GM18861 (cell line): ENCODE results near the gene ADGRB3.

Experiments used
- ATAC-seq: cut with Tn5 transposase; IDR thresholded peaks from one replicate; pipeline ENCODE4 v1.9.1; 2021; ENCODE audit not compliant: unreplicated experiment

The ADGRB3 gene

DNA sequence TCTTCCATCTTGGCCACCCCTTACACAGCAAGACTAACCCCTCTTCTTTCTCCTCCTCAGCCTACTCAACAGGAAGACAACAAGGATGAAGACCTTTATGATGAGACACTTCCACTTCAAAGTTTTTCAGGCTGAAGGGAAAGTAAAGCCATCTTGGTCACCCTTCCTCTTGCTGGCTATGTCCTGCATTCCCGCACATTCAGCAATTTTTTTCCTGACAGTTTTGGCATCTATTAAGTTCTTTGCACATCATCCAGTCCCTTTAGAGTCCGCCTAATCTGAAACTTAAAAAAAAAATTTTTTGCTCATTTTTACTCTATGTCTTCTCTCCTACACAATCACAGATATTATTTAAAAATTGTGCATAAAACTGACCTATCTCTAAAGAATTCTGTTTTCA is 668.3 kb downstream of the ADGRB3 start:
- ATAC-seq, result no peak

DNA sequence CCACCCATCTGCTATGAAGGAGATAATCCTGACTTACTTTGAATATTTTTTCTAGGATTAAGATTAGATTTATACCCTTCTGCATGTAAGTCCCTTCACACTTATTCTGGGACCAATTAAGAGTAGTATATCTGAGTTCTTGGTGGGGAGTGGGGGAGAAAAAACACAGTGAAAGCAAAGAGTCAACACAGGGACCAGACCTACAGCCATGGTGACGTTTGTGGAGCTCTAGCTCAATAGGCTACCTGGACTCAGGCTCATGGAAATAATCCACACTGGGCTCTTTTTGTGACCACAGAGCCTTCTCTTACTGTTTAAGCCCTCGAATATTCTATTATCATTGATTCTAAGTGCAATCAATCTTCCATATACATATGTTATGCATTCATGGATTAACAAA is 670.4 kb downstream of the ADGRB3 start:
- ATAC-seq, result no peak

DNA sequence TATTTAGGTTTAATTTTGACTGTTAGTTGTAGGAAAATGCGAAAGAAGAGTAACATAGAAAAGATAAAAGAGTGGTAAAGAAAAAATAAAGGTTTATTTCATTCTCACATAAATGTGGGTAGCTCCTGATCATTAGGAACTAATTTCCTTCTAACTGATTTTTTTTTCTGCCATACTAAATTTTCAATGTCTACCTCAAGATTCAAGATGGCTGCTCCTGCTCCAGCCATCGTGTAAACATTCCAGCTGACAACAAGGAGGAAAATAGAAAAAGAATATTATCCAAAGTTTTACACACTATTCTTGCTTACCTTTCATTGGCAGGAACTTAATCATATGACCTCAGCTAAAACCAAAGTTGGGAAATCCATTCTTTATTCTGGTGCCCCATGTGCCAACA is 673.5 kb downstream of the ADGRB3 start:
- no peak for ATAC-seq

DNA sequence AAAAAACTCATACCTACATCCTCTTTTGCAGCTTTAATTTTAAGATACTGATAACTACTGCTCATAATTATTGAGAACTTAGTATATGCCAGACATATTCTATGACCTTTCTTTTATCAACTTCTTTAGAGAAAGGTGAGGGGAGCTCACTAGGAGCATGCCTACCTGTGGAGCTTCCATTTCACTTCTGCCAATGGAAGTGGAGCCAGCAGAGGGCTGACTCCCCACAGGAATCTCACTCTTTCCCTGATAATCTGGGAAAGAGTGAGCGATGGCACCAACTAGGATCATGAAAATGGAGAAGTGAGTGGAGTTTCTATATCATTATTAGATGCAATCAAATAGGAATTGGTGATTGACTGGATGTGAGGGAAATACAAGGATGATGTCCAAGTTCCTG is 676.8 kb downstream of the ADGRB3 start:
- ATAC-seq, result no peak

DNA sequence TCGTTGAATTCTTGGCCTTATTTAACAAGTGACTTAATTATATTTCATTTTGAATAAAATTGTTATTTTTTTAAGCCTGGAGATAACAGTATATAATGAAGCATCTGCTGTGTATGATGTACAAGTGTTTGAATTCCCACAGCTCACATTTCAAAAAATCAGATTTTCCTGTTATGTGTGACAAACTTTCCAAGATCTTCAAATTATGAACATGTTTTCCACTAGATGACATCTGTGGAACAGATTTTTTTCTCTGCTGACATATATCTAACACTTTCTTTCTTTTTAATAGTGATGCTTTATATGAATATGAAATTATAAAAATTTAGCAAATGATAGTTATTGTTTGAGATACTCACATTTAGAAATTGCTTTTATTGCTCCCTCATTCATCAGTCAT is 678.9 kb downstream of the ADGRB3 start:
- no peak for ATAC-seq

DNA sequence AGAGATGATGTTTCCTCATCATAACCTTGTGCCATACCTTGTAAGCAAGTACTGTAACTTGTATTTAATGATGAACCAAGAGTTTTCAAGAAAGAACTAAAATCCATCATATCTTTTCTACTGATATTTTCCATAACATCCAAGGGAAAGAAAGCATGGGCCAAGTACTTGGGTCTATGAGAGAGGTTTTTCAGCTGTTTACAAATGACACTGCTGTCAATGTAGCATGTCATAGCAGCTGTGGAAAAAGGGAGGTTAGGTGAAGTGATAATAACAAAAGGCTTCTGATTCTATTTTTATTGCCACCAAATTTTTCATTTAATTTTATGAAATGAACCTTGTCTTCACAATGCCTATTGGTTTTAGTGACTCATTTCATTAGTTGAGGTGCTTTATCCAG is 679.4 kb downstream of the ADGRB3 start:
- ATAC-seq, result no peak

DNA sequence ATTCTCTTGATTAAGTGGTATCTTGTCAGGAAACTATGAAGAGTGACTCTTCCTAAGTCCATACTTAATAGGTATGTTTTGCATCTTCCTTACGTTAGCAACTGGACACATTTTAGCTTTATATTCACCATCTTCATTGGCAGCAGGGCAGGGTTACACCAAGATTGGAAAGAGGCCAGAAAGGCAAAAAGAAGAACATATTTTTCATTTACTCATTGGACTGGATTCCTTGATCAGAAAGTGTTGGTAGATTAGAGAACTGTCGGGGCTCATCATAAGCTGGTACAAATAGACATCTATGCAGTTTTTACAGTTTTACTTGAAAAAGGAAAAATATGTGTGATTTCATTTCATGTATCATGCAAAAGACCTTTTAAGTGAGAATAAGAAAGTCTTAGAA is 696.8 kb downstream of the ADGRB3 start:
- no peak for ATAC-seq

DNA sequence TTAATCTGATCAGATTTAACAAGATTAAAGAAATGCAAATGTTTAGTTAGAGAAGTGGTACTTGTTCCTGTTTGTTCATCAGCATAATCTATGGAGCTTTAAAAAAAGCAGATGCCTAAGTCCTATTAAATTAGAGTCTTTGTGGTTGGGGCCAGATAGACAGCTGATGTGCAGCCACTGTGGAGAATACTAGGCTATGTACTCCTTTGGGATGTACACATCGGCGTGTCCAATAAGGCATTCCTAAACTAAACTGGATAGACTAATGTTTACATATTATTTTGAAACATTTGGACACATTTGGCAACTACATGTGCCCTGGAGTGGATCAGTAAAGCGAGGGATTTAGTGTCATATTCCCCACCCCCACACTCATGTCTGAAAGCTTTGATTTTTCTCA is 702.2 kb downstream of the ADGRB3 start:
- no peak for ATAC-seq

DNA sequence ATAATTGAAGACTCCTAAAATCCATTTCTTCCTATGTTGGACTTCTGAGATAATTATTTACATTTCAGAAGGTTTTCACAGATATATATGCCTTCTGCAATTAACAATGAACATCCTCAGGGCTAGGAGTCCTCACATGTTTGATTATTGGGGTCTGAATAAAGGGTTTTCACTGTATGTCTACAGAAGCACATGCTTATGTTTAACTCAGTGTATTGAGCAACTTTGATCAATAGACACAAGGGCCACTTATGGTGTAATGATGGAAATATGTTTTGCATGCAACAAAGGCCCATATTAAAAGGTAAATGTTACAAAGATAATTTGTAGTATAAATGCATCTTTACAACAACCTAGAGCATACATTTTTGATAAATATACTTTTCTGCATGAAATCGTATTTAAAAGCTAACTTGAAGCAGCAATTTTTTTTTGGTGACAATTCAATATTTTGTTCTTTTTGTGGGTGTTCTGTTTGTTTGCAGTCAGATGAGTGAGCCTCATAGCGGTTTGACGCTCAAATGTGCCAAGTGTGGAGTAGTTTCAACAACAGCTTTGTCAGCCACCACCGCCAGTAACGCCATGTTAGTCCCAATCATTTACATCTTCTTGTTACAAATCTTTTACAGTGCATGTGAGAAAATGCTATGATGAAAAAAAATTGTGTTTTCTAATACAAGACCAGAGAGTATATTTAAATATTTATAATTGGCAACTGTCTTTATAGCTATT is 703.5 kb downstream of the ADGRB3 start:
- ATAC-seq, result no peak

DNA sequence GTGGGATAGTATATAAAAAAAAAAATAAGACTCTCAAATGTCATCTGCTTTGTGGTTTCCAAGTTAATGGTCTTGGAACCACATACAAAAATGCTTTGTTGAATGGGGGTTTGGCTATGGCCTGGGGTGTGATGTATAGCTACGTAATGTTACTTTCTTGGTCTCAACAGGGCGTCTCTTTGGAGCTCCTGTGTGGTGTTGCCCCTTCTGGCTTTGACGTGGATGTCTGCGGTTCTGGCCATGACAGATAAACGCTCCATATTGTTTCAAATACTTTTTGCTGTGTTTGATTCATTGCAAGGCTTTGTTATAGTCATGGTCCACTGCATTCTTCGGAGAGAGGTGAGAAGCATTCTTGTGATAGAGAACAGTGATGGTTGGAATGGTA is 704.1 kb downstream of the ADGRB3 start:
- no peak for ATAC-seq

DNA sequence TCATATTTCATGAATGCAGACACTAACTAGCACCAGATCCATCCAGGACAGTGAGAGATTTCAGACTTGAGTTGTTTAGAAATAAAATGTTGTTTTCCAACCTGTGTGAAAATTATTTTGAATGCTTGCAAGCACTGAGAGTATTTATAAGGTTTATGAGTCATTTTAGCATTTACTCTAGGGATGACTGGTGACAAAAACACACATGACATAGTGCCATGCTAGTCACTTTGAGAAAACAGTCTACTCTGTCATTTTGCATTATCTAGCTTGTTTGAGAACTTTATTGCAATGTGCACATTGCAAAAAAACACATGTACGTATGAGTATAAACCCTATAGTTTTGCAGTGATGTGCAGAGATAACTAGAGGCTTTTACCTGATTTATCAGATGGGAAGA is 705.1 kb downstream of the ADGRB3 start:
- no peak for ATAC-seq

DNA sequence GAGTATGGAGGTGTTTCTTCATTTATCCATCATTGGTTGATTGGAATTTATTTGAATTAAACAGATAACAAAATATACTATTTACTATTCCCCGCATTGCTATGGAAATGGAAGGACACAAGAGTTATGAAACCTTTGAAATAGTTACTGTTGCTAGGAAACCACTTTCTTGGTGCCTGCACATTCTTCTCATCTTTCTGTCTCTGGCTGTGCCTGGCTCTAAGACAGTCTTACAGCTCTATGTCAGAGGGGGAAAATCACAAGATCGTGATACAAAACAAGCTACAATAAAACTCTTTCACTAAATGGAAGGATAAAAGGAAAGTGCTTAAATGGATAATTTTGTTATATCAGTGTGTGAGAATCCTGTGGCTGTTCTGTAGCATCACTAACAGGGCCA is 708.8 kb downstream of the ADGRB3 start:
- no peak for ATAC-seq

DNA sequence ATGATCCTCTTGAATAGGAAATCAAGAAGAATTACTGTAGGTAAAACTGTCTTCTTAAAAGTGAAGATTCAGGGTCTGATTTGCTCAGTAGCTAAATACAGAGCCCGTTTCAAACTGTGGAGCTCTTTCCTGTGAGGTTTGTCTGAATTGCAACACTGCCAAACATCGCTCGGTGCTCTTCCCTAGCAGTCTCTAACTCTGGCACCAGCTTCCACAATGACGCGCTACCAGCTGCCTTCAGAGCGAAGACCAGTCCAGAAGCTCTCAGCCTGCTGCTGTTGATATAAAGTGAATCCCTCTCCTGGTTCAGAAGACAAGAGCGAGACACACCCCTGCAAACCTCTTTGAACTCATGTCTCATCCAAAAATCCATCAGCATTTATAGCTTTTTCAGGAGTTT is 714.7 kb downstream of the ADGRB3 start:
- ATAC-seq, result no peak

DNA sequence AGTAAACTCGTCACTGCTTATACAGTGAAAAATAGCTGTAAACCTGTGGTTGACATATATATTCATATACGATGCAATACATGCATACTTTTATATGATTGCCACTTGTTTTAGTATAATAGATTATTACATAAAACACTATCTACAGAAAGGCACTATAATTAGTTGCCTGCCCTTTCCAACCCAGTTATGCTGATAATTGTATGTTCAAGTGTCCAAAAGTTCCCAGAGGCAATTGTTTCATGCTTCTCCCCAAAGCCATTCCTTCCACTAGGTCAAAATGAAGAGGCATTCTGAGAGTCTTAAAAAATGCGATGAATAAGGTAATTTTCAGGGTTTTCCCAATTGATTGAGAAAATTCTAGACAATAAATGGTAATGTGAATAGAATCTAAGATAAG is 727.1 kb downstream of the ADGRB3 start:
- ATAC-seq, result no peak

DNA sequence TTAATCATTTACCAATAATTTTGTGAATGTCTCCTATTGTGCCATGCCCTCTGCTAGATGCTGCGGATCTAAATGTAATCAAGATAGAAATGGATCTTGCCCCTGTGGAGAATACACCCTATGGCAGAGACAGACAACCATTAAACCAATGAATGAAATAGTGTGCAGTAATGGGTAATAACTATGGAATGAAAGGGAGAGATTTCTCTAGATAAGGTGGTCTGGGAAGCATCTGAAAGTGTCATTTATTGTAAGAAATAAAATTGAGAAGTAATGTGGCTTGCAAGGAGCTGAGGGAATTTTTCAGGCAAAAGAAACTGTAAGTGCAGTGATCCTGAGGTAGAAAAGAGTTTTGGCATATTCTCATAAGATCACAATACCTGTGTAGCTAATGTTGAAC is 731.7 kb downstream of the ADGRB3 start:
- no peak for ATAC-seq

DNA sequence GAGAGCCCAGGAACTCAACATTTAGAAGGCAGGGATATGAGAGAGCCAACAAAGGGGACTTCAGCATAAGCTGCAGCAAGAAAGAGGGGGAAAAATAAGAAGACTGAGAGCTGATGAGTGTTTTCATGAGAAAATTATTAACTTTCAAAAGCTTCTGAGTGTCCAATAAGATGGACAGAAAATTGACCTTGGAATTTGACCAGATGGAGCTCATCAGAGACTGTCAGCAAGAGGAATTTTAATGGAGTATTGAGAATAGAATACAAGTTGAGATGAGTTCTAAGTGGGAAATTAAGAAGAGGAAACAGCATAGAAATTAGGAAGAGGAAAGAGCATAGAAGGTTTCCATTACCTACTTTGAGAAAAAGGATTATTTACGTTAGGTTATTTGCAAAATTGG is 733.5 kb downstream of the ADGRB3 start:
- no peak for ATAC-seq

DNA sequence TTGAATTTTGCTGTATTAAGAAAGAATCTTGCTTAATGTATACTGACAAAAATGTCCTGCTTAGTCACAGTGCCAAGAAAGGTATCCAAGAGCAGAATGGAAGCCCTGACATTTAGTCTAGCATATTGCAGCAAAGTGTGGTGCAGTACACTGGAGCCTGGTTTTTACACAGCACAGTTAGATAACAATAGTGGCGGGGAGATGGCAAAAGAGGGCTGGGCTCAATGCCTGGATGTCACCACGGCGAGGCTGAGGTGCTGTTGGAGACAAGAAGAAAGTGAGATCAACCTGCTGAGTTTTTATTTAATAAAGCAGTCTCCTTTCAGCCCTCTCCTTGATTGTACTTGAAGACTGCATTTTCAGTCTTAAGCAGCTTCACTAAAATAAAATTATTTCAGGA is 735.7 kb downstream of the ADGRB3 start:
- no peak for ATAC-seq

DNA sequence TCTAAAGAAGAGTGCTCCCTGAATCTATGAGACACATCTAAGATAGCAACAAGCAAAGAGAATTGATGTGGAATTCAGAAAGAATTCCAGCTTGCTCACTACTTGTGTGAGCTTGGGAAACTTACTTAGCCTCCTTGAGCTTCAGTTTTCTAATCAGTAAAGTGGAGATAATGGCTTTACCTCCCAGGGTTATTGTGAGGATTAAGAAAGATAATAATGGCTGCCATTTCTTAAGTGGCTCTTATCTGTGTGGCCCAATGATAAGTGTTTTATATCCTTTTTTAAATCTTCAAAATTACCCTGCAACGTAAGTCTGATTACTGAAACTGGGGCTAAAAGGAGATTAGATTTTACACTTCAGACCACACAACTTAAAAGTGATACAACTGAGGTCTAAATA is 743.2 kb downstream of the ADGRB3 start:
- no peak for ATAC-seq

DNA sequence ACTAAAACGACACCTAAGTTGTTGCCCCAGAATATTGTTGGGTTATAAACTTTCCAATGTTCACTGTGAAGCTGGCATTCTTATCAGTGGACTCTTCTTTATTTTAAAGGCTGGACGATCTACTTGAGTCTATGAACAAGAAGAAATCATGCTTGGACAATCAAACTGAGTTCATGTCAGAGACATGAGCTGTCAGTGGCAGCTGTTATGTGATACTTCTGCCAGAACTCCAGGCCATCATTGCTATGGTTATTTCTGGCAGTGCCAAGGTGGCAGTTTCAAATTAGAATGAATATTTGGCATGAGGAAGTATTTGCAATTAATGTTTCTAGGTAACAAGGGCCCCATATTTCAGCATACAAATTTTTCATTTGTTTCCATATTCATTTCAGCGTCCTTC is 744.4 kb downstream of the ADGRB3 start:
- ATAC-seq, result no peak

DNA sequence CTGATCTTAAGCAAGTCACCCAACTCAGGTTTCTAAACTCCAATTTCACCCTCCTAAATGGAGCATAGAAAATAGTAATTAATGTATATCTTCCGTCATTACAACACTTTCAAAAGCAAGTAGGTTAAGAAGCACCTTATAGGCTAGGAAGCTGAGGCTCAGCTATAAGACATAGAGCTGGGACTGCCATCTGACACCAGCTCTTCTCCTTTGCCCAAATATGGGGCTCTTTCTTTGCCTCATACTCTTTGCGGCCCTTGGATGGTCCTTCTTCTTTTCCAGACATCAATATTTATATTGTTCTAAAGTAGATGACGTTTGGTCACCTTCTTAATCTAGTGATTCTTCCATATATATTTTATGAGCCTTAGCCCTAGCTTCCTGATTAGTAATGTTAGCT is 748.5 kb downstream of the ADGRB3 start:
- no peak for ATAC-seq

DNA sequence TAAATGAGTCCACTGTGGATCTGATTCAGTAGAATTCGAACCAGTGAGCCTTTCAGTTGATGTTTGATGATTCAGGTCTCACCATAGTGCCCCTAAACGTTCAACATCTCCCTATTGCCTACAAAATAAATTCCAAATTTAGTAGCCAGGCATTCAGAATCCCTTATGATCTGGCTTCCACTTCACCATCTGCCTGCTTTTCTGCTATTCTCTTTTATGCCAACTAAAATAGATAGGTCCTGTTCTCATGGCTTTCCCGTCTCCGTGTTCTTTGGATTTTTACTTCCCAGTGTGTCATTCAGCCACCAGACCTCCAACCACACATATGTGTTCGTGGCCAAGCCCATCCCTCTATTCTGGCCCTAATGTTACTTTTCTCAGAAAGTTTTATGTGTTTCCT is 751.3 kb downstream of the ADGRB3 start:
- ATAC-seq, result no peak

DNA sequence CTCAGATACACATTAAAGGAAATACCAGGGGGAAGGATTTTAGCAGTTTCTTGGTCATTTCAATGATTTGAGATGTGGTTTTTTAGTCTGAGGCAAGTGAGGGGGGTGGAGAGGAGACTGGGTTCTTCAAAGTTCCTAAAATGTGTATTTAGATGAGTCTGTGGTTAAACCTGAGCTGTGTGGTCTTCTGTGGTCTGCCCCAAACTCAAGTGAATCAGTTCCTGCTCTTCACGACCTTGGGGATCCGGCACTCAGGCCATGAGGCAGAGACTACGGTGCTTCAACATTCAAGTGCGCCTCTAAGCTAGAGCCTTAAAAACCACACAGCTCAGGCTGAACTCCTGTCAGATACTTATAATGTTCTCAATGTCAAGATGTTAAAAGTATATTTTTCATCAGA is 755.0 kb downstream of the ADGRB3 start:
- no peak for ATAC-seq

DNA sequence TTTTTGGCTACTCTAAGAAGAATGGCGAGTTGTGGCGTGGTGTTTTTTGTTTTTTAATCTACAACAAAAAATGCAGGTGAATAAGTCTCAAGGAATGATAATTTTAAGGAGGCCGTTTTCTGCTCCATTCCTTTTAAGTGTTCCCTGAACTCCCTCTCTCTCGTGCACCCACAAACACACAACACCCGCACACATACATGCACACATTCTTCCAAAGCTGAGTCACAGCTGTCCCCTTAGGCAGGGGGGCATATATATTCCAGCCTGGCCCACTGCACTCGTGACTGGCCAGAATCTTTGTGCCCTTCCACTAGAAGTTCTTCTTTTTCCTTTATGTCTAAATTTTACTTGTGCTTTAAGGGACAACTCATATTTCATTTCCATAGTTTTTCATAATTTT is 756.0 kb downstream of the ADGRB3 start:
- no peak for ATAC-seq

DNA sequence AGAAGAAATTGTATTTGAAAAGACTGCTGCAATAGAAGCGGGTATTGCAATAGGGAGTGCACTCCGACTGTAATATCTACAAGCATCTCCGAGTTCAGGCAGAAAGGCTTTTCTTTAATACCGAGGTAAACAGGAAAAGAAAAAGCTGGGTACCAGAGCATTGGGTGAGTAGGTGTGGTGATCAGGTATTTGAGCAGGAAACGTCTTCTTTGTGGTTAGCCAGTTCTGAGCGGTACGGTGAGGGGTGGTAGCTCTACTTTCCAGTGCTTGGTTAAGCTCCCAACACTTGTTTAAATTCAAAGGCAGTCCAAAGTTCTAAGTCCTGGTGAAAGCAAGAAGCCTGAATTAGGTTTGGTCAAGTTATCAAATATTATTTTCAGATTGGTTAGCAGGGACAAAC is 757.7 kb downstream of the ADGRB3 start:
- no peak for ATAC-seq
